Keratinocyte (primary cell): ENCODE data around the gene DBNL.

Experiments used
- EZH2 ChIP-seq: IDR thresholded peaks from one replicate; pipeline ENCODE4 v1.6.1; 2012; ENCODE audit warnings: inconsistent platforms, mild to moderate bottlenecking, low read length, moderate library complexity
- TF ChIP-seq, protein P1 (sequence below), 3 experiments: IDR thresholded peaks in 1 of 3; conservative IDR thresholded peaks in 1 of 3; optimal IDR thresholded peaks in 1 of 3; 2 replicates in 2 of 3; 3 replicates in 1 of 3; pipeline versions ENCODE3 to v1.5.1; 2011; ENCODE audit warnings: low read length in 3 of 3, mild to moderate bottlenecking in 3 of 3, moderate library complexity in 2 of 3, control low read depth in 1 of 3, inconsistent platforms in 1 of 3; ENCODE audit not compliant: insufficient read depth in 2 of 3; ENCODE audit errors: extremely low read depth in 1 of 3

DNA sequence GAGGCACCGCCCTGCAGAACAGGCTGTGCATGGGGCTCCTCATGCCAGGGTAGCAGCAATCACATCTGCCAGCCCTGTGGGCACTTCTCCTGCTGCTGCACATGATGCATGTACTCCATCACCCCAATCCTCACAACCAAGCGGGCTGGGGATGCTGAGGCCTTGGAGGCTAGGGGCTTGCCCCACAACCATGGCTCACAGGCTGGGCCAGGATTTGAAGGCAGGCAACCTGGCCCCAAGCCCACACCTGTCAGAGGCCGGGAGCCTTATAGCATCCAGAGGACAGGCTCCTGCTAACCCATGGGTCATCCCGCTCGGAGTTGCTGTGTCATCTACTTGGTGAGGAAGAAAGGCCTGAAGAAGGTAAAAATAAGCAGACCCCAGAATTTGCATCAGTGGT is 35.6 kb downstream of the DBNL start:
- TF ChIP-seq, protein P1, sequence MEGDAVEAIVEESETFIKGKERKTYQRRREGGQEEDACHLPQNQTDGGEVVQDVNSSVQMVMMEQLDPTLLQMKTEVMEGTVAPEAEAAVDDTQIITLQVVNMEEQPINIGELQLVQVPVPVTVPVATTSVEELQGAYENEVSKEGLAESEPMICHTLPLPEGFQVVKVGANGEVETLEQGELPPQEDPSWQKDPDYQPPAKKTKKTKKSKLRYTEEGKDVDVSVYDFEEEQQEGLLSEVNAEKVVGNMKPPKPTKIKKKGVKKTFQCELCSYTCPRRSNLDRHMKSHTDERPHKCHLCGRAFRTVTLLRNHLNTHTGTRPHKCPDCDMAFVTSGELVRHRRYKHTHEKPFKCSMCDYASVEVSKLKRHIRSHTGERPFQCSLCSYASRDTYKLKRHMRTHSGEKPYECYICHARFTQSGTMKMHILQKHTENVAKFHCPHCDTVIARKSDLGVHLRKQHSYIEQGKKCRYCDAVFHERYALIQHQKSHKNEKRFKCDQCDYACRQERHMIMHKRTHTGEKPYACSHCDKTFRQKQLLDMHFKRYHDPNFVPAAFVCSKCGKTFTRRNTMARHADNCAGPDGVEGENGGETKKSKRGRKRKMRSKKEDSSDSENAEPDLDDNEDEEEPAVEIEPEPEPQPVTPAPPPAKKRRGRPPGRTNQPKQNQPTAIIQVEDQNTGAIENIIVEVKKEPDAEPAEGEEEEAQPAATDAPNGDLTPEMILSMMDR (optimal IDR thresholded peaks at IDR 0.05 in 1 of 3, IDR thresholded peaks at IDR 0.05 in 1 of 3, conservative IDR thresholded peaks at IDR 0.05 in 1 of 3; ENCODE audit: extremely low read depth in 1 of 3, insufficient read depth in 2 of 3, low read length in 3 of 3), result no peak
- TF ChIP-seq EZH2, result no peak
